Ovary (tissue), 3 donors: ENCODE measurements around the gene SLC13A4.

Experiments used
- POLR2A ChIP-seq: fragments of 450-650 bp; IDR thresholded peaks from one replicate; pipeline ENCODE4 v1.6.1; 2017; ENCODE audit warnings: antibody characterized with exemption, mild to moderate bottlenecking, moderate library complexity
- TF ChIP-seq, protein P1 (sequence below), 3 donors: fragments of 450-650 bp in 2 of 3; fragments of 200-600 bp in 1 of 3; IDR thresholded peaks; one replicate each; pipeline versions ENCODE4 v1.5.1 to v1.8.0; 2016 to 2022; ENCODE audit warnings: antibody characterized with exemption in 3 of 3, mild to moderate bottlenecking in 1 of 3
- donor health status: DM: no; HTN: no; CAD: no.

DNA sequence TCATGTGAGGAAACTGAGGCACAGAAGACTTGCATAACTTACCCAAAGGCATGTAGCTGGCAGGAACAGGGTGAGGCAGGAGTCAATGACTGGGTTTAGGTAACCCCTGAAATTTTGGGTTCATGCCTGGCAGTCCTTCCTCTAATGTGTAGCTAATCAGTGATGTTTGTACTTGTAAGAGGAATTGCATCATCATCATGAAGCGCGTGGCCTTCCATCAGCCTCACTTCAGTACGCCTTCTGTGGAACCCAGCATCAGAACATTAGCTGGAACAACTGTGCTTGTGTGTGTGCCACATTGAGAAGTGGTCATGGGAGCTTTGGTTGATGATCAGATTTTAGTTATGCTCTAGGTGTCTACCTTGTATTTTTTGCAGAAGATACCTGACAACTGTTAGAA, 83.8 kb downstream of the SLC13A4 start:
- TF ChIP-seq, protein P1, sequence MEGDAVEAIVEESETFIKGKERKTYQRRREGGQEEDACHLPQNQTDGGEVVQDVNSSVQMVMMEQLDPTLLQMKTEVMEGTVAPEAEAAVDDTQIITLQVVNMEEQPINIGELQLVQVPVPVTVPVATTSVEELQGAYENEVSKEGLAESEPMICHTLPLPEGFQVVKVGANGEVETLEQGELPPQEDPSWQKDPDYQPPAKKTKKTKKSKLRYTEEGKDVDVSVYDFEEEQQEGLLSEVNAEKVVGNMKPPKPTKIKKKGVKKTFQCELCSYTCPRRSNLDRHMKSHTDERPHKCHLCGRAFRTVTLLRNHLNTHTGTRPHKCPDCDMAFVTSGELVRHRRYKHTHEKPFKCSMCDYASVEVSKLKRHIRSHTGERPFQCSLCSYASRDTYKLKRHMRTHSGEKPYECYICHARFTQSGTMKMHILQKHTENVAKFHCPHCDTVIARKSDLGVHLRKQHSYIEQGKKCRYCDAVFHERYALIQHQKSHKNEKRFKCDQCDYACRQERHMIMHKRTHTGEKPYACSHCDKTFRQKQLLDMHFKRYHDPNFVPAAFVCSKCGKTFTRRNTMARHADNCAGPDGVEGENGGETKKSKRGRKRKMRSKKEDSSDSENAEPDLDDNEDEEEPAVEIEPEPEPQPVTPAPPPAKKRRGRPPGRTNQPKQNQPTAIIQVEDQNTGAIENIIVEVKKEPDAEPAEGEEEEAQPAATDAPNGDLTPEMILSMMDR (IDR thresholded peaks at IDR 0.05) = no peak
- no peak for TF ChIP-seq POLR2A
